ENCODE data around the gene F10.

F10 gene

DNA sequence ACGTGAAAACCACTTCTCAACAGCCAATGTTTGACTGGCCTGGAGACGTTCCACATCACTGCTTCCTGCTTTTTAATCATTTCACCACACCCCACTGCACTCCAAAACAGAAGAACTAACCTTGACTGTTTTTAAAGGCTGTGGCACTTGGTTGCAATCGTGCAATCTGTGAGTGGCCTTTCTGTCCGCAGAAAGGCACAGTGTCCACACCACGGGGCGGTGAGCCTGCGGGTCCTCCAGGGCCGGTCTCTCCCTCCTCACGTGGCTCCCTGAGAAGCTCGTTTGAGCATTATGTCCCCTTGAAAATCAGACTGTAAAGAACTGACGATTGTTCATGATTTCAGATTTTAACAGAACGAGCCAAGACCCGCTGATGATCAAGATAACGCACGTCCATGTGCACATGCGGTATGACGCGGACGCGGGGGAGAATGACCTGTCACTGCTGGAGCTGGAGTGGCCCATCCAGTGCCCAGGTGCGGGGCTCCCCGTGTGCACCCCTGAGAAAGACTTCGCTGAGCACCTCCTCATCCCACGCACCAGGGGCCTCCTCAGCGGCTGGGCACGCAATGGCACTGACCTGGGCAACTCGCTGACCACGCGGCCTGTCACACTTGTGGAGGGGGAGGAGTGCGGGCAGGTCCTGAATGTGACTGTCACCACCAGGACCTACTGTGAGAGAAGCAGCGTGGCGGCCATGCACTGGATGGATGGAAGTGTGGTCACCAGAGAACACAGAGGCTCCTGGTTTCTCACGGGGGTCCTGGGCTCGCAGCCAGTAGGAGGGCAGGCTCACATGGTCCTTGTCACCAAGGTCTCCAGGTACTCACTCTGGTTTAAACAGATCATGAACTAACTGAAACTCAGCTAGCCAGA is 48.9 kb downstream of the F10 start:
- H3K27ac ChIP-seq (ENCODE audit: low read depth in 2 of 2, low read length in 2 of 2), result no peak overlapping the region
- no peak overlapping the region for H3K9ac ChIP-seq (ENCODE audit: low read depth in 1 of 2, low read length in 2 of 2)
- H3K36me3 ChIP-seq (ENCODE audit: control insufficient read depth in 2 of 2, insufficient read depth in 2 of 2, low read length in 2 of 2), result peaks cover 2 to 25% of the 10 kb centered on the region in 2 donors

GRCh38 chr13:113172419-113172926 is 49.9 kb downstream of the F10 start:
- Histone ChIP-seq H3K4me1 (ENCODE audit: control insufficient read depth in 2 of 2, insufficient read depth in 2 of 2, low read length in 2 of 2) (peaks cover 3 to 18% of the 10 kb centered on the region in 2 donors), H3K4me3 (ENCODE audit: low read length in 2 of 2) (no peak overlapping the region), H3K9me3 (ENCODE audit: control insufficient read depth in 2 of 2, low read length in 2 of 2) (no peaks in the 10 kb centered on the region), H3K9ac (ENCODE audit: low read depth in 1 of 2, low read length in 2 of 2) (no peak overlapping the region), H3K36me3 (ENCODE audit: control insufficient read depth in 2 of 2, insufficient read depth in 2 of 2, low read length in 2 of 2) (peaks cover 6 to 32% of the 10 kb centered on the region in 2 donors), H3K27ac (ENCODE audit: low read depth in 2 of 2, low read length in 2 of 2) (no peak overlapping the region), H3K27me3 (ENCODE audit: control insufficient read depth in 2 of 2, insufficient read depth in 2 of 2, low read length in 2 of 2) (no peaks in the 10 kb centered on the region)

More for the DNA sequence above, 48.9 kb downstream of the F10 start:
- Histone ChIP-seq H3K27me3 (ENCODE audit: control insufficient read depth in 2 of 2, insufficient read depth in 2 of 2, low read length in 2 of 2) (no peaks in the 10 kb centered on the region), H3K9me3 (ENCODE audit: control insufficient read depth in 2 of 2, low read length in 2 of 2) (no peaks in the 10 kb centered on the region), H3K4me3 (ENCODE audit: low read length in 2 of 2) (no peak overlapping the region), H3K4me1 (ENCODE audit: control insufficient read depth in 2 of 2, insufficient read depth in 2 of 2, low read length in 2 of 2) (peaks cover 5 to 23% of the 10 kb centered on the region in 2 donors)

GRCh38 chr13:113176280-113176679 is 53.7 kb downstream of the F10 start:
- H3K4me1 ChIP-seq (ENCODE audit: control insufficient read depth in 2 of 2, insufficient read depth in 2 of 2, low read length in 2 of 2), result peaks cover 0 to 9% of the 10 kb centered on the region in 2 donors
- H3K9ac ChIP-seq (ENCODE audit: low read depth in 1 of 2, low read length in 2 of 2), result no peak overlapping the region
- H3K27me3 ChIP-seq (ENCODE audit: control insufficient read depth in 2 of 2, insufficient read depth in 2 of 2, low read length in 2 of 2), result no peaks in the 10 kb centered on the region
- H3K36me3 ChIP-seq (ENCODE audit: control insufficient read depth in 2 of 2, insufficient read depth in 2 of 2, low read length in 2 of 2), result peaks cover 40 to 63% of the 10 kb centered on the region in 2 donors
- no peaks in the 10 kb centered on the region for H3K9me3 ChIP-seq (ENCODE audit: control insufficient read depth in 2 of 2, low read length in 2 of 2)
- H3K4me3 ChIP-seq (ENCODE audit: low read length in 2 of 2), result no peak overlapping the region
- no peak overlapping the region for H3K27ac ChIP-seq (ENCODE audit: low read depth in 2 of 2, low read length in 2 of 2)

- no peaks in the 10 kb centered on the region for H3K27me3 ChIP-seq (ENCODE audit: control insufficient read depth in 2 of 2, insufficient read depth in 2 of 2, low read length in 2 of 2)
- H3K9me3 ChIP-seq (ENCODE audit: control insufficient read depth in 2 of 2, low read length in 2 of 2), result no peaks in the 10 kb centered on the region
- H3K4me3 ChIP-seq (ENCODE audit: low read length in 2 of 2), result no peak overlapping the region
- peaks cover 40 to 61% of the 10 kb centered on the region in 2 donors for H3K36me3 ChIP-seq (ENCODE audit: control insufficient read depth in 2 of 2, insufficient read depth in 2 of 2, low read length in 2 of 2)
- no peak overlapping the region for H3K9ac ChIP-seq (ENCODE audit: low read depth in 1 of 2, low read length in 2 of 2)
- peaks cover 0 to 6% of the 10 kb centered on the region in 2 donors for H3K4me1 ChIP-seq (ENCODE audit: control insufficient read depth in 2 of 2, insufficient read depth in 2 of 2, low read length in 2 of 2)
- H3K27ac ChIP-seq (ENCODE audit: low read depth in 2 of 2, low read length in 2 of 2), result no peak overlapping the region
Observed at GRCh38 chr13:113176822-113177221, 54.2 kb downstream of the F10 start.

GRCh38 chr13:113178070-113178895 is 55.7 kb downstream of the F10 start:
- H3K9me3 ChIP-seq (ENCODE audit: control insufficient read depth in 2 of 2, low read length in 2 of 2), result no peaks in the 10 kb centered on the region
- no peak overlapping the region for H3K4me3 ChIP-seq (ENCODE audit: low read length in 2 of 2)
- peaks cover 0 to 6% of the 10 kb centered on the region in 2 donors for H3K4me1 ChIP-seq (ENCODE audit: control insufficient read depth in 2 of 2, insufficient read depth in 2 of 2, low read length in 2 of 2)
- H3K36me3 ChIP-seq (ENCODE audit: control insufficient read depth in 2 of 2, insufficient read depth in 2 of 2, low read length in 2 of 2), result peaks cover 45 to 63% of the 10 kb centered on the region in 2 donors
- H3K27me3 ChIP-seq (ENCODE audit: control insufficient read depth in 2 of 2, insufficient read depth in 2 of 2, low read length in 2 of 2), result no peaks in the 10 kb centered on the region
- no peak overlapping the region for H3K9ac ChIP-seq (ENCODE audit: low read depth in 1 of 2, low read length in 2 of 2)
- H3K27ac ChIP-seq (ENCODE audit: low read depth in 2 of 2, low read length in 2 of 2), result no peak overlapping the region

GRCh38 chr13:113178896-113179167 is 56.2 kb downstream of the F10 start:
- Histone ChIP-seq H3K9me3 (ENCODE audit: control insufficient read depth in 2 of 2, low read length in 2 of 2) (no peaks in the 10 kb centered on the region), H3K4me1 (ENCODE audit: control insufficient read depth in 2 of 2, insufficient read depth in 2 of 2, low read length in 2 of 2) (peaks cover 0 to 6% of the 10 kb centered on the region in 2 donors), H3K4me3 (ENCODE audit: low read length in 2 of 2) (no peak overlapping the region), H3K27me3 (ENCODE audit: control insufficient read depth in 2 of 2, insufficient read depth in 2 of 2, low read length in 2 of 2) (no peaks in the 10 kb centered on the region), H3K36me3 (ENCODE audit: control insufficient read depth in 2 of 2, insufficient read depth in 2 of 2, low read length in 2 of 2) (peaks cover 50 to 68% of the 10 kb centered on the region in 2 donors), H3K27ac (ENCODE audit: low read depth in 2 of 2, low read length in 2 of 2) (no peak overlapping the region), H3K9ac (ENCODE audit: low read depth in 1 of 2, low read length in 2 of 2) (no peak overlapping the region)

- H3K9me3 ChIP-seq (ENCODE audit: control insufficient read depth in 2 of 2, low read length in 2 of 2), result no peaks in the 10 kb centered on the region
- H3K36me3 ChIP-seq (ENCODE audit: control insufficient read depth in 2 of 2, insufficient read depth in 2 of 2, low read length in 2 of 2), result peaks cover 55 to 66% of the 10 kb centered on the region in 2 donors
- no peak overlapping the region for H3K27ac ChIP-seq (ENCODE audit: low read depth in 2 of 2, low read length in 2 of 2)
- no peak overlapping the region for H3K4me3 ChIP-seq (ENCODE audit: low read length in 2 of 2)
- H3K4me1 ChIP-seq (ENCODE audit: control insufficient read depth in 2 of 2, insufficient read depth in 2 of 2, low read length in 2 of 2), result peaks cover 0 to 6% of the 10 kb centered on the region in 2 donors
- no peak overlapping the region for H3K9ac ChIP-seq (ENCODE audit: low read depth in 1 of 2, low read length in 2 of 2)
- no peaks in the 10 kb centered on the region for H3K27me3 ChIP-seq (ENCODE audit: control insufficient read depth in 2 of 2, insufficient read depth in 2 of 2, low read length in 2 of 2)
Observed at GRCh38 chr13:113179374-113180230, 57.0 kb downstream of the F10 start.

GRCh38 chr13:113182046-113182445 is 59.4 kb downstream of the F10 start:
- Histone ChIP-seq H3K36me3 (ENCODE audit: control insufficient read depth in 2 of 2, insufficient read depth in 2 of 2, low read length in 2 of 2) (peaks cover 49 to 52% of the 10 kb centered on the region in 2 donors), H3K27me3 (ENCODE audit: control insufficient read depth in 2 of 2, insufficient read depth in 2 of 2, low read length in 2 of 2) (no peaks in the 10 kb centered on the region), H3K27ac (ENCODE audit: low read depth in 2 of 2, low read length in 2 of 2) (no peak overlapping the region), H3K9ac (ENCODE audit: low read depth in 1 of 2, low read length in 2 of 2) (no peak overlapping the region), H3K4me1 (ENCODE audit: control insufficient read depth in 2 of 2, insufficient read depth in 2 of 2, low read length in 2 of 2) (no peaks in the 10 kb centered on the region), H3K9me3 (ENCODE audit: control insufficient read depth in 2 of 2, low read length in 2 of 2) (no peaks in the 10 kb centered on the region), H3K4me3 (ENCODE audit: low read length in 2 of 2) (no peak overlapping the region)

GRCh38 chr13:113183450-113184129 is 61.0 kb downstream of the F10 start:
- H3K27me3 ChIP-seq (ENCODE audit: control insufficient read depth in 2 of 2, insufficient read depth in 2 of 2, low read length in 2 of 2), result no peaks in the 10 kb centered on the region
- H3K27ac ChIP-seq (ENCODE audit: low read depth in 2 of 2, low read length in 2 of 2), result no peak overlapping the region
- no peaks in the 10 kb centered on the region for H3K4me1 ChIP-seq (ENCODE audit: control insufficient read depth in 2 of 2, insufficient read depth in 2 of 2, low read length in 2 of 2)
- peaks cover 49 to 52% of the 10 kb centered on the region in 2 donors for H3K36me3 ChIP-seq (ENCODE audit: control insufficient read depth in 2 of 2, insufficient read depth in 2 of 2, low read length in 2 of 2)
- H3K4me3 ChIP-seq (ENCODE audit: low read length in 2 of 2), result no peak overlapping the region
- no peaks in the 10 kb centered on the region for H3K9me3 ChIP-seq (ENCODE audit: control insufficient read depth in 2 of 2, low read length in 2 of 2)
- no peak overlapping the region for H3K9ac ChIP-seq (ENCODE audit: low read depth in 1 of 2, low read length in 2 of 2)

Measured in mucosa of rectum (tissue), 2 donors.